ENCODE data around the gene EGR1.

EGR1 gene

GRCh38 chr5:138482638-138483037, 17.4 kb downstream of the EGR1 start:
- Histone ChIP-seq H3K27me3 (ENCODE audit: insufficient read depth, poor library complexity, severe bottlenecking) (no peaks in the 10 kb centered on the region), H3K4me3 (replicated peaks; ENCODE audit: insufficient read depth, low read length) (no peak overlapping the region), H3K27ac (replicated peaks) (no peak overlapping the region)
- TF ChIP-seq POLR2AphosphoS5 (IDR thresholded peaks at IDR 0.05; ENCODE audit: low read depth) = no peak
- no peak for TF ChIP-seq SPI1 (IDR thresholded peaks at IDR 0.05; ENCODE audit: borderline replicate concordance, low read depth)
- TF ChIP-seq REST (IDR thresholded peaks at IDR 0.05; ENCODE audit: insufficient replicate concordance, low read depth) = no peak
- TF ChIP-seq GABPA (IDR thresholded peaks at IDR 0.05; ENCODE audit: low read depth) = no peak
- no peak for TF ChIP-seq CTCF (IDR thresholded peaks at IDR 0.05; ENCODE audit: insufficient read depth, low read length)
- DNase-seq (ENCODE audit: low read depth in 1 of 2, low spot score in 1 of 2) = no peak

- Histone ChIP-seq H3K4me3 (replicated peaks; ENCODE audit: insufficient read depth, low read length) (no peak overlapping the region), H3K27me3 (ENCODE audit: insufficient read depth, poor library complexity, severe bottlenecking) (no peaks in the 10 kb centered on the region), H3K27ac (replicated peaks) (no peak overlapping the region)
- no peak for DNase-seq (ENCODE audit: low read depth in 1 of 2, low spot score in 1 of 2)
- no peak for TF ChIP-seq SPI1 (IDR thresholded peaks at IDR 0.05; ENCODE audit: borderline replicate concordance, low read depth)
- TF ChIP-seq POLR2AphosphoS5 (IDR thresholded peaks at IDR 0.05; ENCODE audit: low read depth) = no peak
- no peak for TF ChIP-seq REST (IDR thresholded peaks at IDR 0.05; ENCODE audit: insufficient replicate concordance, low read depth)
- TF ChIP-seq GABPA (IDR thresholded peaks at IDR 0.05; ENCODE audit: low read depth) = no peak
- no peak for TF ChIP-seq CTCF (IDR thresholded peaks at IDR 0.05; ENCODE audit: insufficient read depth, low read length)
These were observed 23.2 kb downstream of the EGR1 start for GRCh38 chr5:138488481-138488945.

GRCh38 chr5:138489683-138490061, 24.4 kb downstream of the EGR1 start:
- TF ChIP-seq REST (IDR thresholded peaks at IDR 0.05; ENCODE audit: insufficient replicate concordance, low read depth) = no peak
- TF ChIP-seq CTCF (IDR thresholded peaks at IDR 0.05; ENCODE audit: insufficient read depth, low read length) = no peak
- TF ChIP-seq SPI1 (IDR thresholded peaks at IDR 0.05; ENCODE audit: borderline replicate concordance, low read depth) = no peak
- no peak for TF ChIP-seq POLR2AphosphoS5 (IDR thresholded peaks at IDR 0.05; ENCODE audit: low read depth)
- TF ChIP-seq GABPA (IDR thresholded peaks at IDR 0.05; ENCODE audit: low read depth) = no peak
- no peaks in the 10 kb centered on the region for H3K27me3 ChIP-seq (ENCODE audit: insufficient read depth, poor library complexity, severe bottlenecking)
- DNase-seq (ENCODE audit: low read depth in 1 of 2, low spot score in 1 of 2) = no peak
- H3K4me3 ChIP-seq (replicated peaks; ENCODE audit: insufficient read depth, low read length) = no peak overlapping the region
- H3K27ac ChIP-seq (replicated peaks) = no peak overlapping the region

Measured in HL-60 (cell line).